Brain microvascular endothelial cell (primary cell): ENCODE results near the gene CSK.
A peak's percentile ranks its signal among the peaks of the same experiment; 100 is the strongest.
"Not testable (repeated sequence)": the region's sequence is repeated elsewhere in the genome, so short reads cannot be mapped to it uniquely, and the experiment has no call there.

ENCODE experiments used
- DNase-seq: peaks from one replicate; pipeline ENCODE4 v3.0.0-alpha.2; 2020
- H3K27ac ChIP-seq: fragments of 250-450 bp; sonication (Bioruptor Pico); 2 replicates; pipeline ENCODE4 v1.5.1; 2020; ENCODE audit warnings: mild to moderate bottlenecking, moderate library complexity
- H3K27me3 ChIP-seq: fragments of 250-450 bp; sonication (Bioruptor Pico); replicated peaks from 2 replicates; pipeline ENCODE4 v1.5.1; 2020; ENCODE audit warnings: mild to moderate bottlenecking
- H3K36me3 ChIP-seq: fragments of 250-450 bp; sonication (Bioruptor Pico); replicated peaks from 2 replicates; pipeline ENCODE4 v1.5.1; 2020; ENCODE audit warnings: mild to moderate bottlenecking
- H3K4me3 ChIP-seq: 2 replicates; pipeline ENCODE4 v1.5.1; 2011; ENCODE audit warnings: low read depth, mild to moderate bottlenecking, control low read depth, low read length, moderate library complexity
- in situ Hi-C: cut with HindIII; loops from 2 replicates; pipeline ENCODE4 v1.10.0; 2017; ENCODE audit warnings: low sequenced_read_pairs, low pct_ligation_motif_present
- TF ChIP-seq, protein P1 (sequence below): IDR thresholded peaks from 2 replicates; pipeline ENCODE4 v1.5.1; 2011; ENCODE audit warnings: low read depth, mild to moderate bottlenecking, moderate library complexity, low read length, control low read depth, inconsistent platforms; ENCODE audit errors: missing control alignments

The CSK gene

DNA sequence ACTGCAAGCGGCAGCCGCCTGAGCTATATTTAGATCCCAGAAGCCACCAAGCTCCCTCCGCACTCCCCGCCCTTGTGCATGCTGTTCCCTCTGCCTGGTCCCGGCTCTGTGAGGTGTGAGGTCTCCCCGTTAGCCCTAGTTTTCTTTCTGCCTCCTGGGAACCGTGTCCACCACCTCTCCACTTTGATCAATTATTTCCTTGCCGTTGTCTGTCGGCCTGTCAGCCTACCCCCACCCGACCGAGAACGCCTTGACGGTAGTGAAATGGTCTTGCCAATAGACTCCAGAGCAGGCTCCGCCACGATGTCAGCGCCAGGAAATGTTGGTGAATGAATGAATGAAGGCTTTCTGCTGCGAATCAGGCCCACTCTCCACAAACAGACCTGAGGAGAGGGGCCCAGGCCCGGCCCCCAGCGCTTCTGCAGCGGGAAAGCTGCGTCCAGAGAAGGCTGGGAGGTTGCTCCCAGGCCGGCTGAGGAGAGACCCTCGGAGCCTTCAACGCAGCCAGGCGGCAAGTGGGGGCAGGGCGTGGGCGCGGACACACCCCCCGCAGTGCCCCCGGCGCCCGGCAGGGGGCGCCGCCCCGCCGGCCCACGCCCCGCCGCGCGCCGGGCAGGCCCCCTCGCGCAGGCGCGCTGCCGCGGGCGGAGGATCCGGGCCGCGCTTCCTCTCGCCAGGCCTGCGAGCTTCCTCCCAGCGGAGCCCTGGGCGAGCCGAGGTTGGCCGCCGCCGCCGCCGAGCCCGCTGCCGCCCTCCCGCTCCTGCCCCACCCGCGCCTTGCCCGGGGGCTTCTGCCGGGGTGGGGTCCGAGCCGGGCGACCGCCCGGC, at the start of gene CSK:
Gene CSK, plus strand, starts transcription at position 650 of the 828 bp plus-strand sequence. CDS start 16,218 bp downstream, outside the sequence.
- TF ChIP-seq, protein P1, sequence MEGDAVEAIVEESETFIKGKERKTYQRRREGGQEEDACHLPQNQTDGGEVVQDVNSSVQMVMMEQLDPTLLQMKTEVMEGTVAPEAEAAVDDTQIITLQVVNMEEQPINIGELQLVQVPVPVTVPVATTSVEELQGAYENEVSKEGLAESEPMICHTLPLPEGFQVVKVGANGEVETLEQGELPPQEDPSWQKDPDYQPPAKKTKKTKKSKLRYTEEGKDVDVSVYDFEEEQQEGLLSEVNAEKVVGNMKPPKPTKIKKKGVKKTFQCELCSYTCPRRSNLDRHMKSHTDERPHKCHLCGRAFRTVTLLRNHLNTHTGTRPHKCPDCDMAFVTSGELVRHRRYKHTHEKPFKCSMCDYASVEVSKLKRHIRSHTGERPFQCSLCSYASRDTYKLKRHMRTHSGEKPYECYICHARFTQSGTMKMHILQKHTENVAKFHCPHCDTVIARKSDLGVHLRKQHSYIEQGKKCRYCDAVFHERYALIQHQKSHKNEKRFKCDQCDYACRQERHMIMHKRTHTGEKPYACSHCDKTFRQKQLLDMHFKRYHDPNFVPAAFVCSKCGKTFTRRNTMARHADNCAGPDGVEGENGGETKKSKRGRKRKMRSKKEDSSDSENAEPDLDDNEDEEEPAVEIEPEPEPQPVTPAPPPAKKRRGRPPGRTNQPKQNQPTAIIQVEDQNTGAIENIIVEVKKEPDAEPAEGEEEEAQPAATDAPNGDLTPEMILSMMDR, result peak; percentile 47
- peak within 1 kb of the TSS; percentile 79 for H3K4me3 ChIP-seq
- no peaks in the 10 kb centered on the region for H3K27me3 ChIP-seq
- DNase-seq, result no peak
- no peaks in the 10 kb centered on the region for H3K36me3 ChIP-seq
- in situ Hi-C loops, result no loop called here
- H3K27ac ChIP-seq, result peak within 1 kb of the TSS; percentile 27

DNA sequence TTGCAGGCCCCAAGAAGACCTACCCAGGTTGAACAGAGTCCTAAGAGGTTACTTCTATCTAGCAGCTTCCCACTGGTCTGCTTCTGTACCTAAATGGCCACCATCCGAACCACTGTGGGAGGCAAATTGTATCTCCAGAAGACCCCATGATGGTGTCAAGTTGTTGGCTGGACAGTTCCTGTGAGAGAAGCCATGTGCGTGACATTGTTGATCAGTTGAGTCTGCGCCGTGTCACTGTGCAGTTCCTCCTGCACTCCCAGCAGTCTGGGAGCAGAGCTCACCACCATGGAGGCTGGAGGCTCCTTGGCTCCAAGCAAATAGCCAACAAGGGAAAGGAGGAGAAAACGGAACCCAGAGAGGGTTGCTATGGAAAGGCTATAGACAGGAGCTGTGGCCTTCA, 49.0 kb upstream of the CSK start:
- H3K36me3 ChIP-seq, result no peaks in the 10 kb centered on the region
- DNase-seq, result no peak
- H3K27me3 ChIP-seq, result no peaks in the 10 kb centered on the region
- in situ Hi-C loops, result no loop called here
- no peak overlapping the region for H3K27ac ChIP-seq
- TF ChIP-seq, protein P1, result no peak
- H3K4me3 ChIP-seq, result no peak overlapping the region

DNA sequence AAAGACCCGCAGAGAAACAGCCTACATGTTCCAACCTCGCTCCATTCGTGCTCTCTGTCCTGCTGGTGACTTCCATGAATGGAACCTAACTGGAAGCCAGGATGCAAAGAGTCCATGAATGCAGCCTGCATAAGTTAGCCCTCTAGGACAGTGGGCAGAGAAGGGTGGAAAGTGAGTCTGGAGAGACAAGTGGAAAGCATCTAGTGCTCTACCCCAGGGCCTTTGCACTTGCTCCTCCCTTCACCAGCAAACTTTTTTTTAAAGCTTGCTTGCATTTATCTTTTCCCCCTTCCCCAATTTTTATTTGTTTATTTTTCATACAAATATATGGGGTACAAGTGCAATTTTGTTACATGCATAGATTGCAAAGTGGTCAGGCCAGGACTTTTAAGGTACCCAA, 48.6 kb upstream of the CSK start:
- H3K27ac ChIP-seq, result no peak overlapping the region
- in situ Hi-C loops, result no loop called here
- no peaks in the 10 kb centered on the region for H3K27me3 ChIP-seq
- TF ChIP-seq, protein P1, result no peak
- H3K36me3 ChIP-seq, result no peaks in the 10 kb centered on the region
- no peak for DNase-seq
- no peak overlapping the region for H3K4me3 ChIP-seq

DNA sequence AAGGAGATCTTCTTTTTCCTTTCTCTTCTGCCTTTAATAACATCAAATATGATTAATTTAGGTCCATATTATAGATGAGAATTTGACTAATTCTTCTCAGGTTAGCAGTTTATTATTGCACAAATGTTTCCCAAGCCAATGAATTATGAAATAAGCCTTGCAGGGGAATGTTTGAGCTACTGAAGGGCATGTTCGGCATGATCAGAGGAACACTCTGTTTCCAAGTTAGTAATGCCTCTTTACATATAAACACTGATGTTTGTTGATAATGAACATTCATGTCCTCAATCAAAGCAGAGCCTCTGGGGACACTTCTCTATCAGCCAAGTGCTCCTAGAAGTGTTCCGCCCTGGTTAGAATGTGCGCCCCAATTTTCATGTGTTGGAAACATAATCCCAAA, 46.6 kb upstream of the CSK start:
- Histone ChIP-seq H3K36me3 (no peaks in the 10 kb centered on the region), H3K4me3 (no peak overlapping the region), H3K27me3 (no peaks in the 10 kb centered on the region), H3K27ac (no peak overlapping the region)
- DNase-seq, result no peak
- in situ Hi-C loops, result no loop called here
- TF ChIP-seq, protein P1, result no peak

DNA sequence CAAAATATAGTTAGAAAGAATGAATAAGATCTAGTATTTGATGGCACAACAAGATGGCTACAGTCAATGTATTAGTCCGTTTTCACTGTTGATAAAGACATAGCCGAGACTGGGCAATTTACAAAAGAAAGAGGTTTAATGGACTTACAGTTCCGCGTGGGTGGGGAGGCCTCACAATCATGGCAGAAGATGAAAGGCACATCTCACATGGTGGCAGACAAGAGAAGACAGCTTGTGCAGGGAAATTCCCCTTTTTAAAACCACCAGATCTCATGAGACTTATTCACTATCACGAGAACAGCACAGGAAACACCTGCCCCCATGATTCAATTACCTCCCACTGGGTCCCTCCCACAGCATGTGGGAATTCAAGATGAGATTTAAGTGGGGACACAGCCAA, 43.6 kb upstream of the CSK start:
- in situ Hi-C loops, DNase-seq, H3K27ac ChIP-seq, H3K4me3 ChIP-seq, H3K36me3 ChIP-seq, H3K27me3 ChIP-seq: not testable (repeated sequence)

DNA sequence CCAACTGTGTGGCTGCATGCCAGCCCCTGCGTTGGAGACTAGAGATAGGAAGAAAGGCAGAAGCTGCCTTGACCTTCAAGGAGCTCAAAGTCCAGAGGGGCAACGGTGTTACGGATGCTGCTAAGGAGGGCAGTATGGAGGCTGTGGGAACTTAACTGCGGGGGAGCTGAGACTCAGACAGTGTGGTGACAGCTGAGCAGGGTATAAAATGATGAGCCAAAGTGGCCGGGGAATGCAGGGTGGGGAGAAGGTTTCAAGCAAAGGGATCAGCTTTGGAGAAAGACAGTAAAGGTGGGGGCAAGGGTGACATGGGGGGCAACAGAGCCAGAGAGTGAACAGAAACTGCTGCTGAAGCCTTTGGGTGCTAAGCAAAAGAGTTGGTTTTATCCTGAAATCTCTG, 39.5 kb upstream of the CSK start:
- Histone ChIP-seq H3K27me3 (no peaks in the 10 kb centered on the region), H3K27ac (no peak overlapping the region), H3K36me3 (no peaks in the 10 kb centered on the region), H3K4me3 (no peak overlapping the region)
- TF ChIP-seq, protein P1, result no peak
- in situ Hi-C loops, result no loop called here
- DNase-seq, result no peak
